Measurements from ENCODE around the gene FAHD2B.
"Not testable (repeated sequence)": the region's sequence is repeated elsewhere in the genome, so short reads cannot be mapped to it uniquely, and the experiment has no call there.

FAHD2B gene

GRCh38 chr2:97112320-97113049 lies 17.8 kb upstream of the FAHD2B start (continued):
- TF ChIP-seq PRDM10 (tag by site-specific recombination; IDR thresholded peaks at IDR 0.05) (0 out of 2 replicates have a peak, but pooled peaks have one; percentile 23), ZBTB8A (tag by site-specific recombination; IDR thresholded peaks at IDR 0.05) (peak; percentile 94), ZBTB20 (tag by site-specific recombination; IDR thresholded peaks at IDR 0.05) (0 out of 2 replicates have a peak, but pooled peaks have one; percentile 21)

GRCh38 chr2:97111246-97111645 lies 16.6 kb upstream of the FAHD2B start:
- CTCF ChIA-PET = interaction anchor here (1.1 to 3.0 kb wide), 4 partner anchors 158 to 510 kb away, joined by 3 to 23 read pairs (median 8); partner anchors contain the start of gene ANKRD39
- H3K36me3 ChIP-seq (ENCODE audit: control insufficient read depth in 2 of 2, insufficient read depth in 1 of 2, low read length in 2 of 2); H3K27ac ChIP-seq (ENCODE audit: extremely low read depth, low read depth, low read length); H3K4me1 ChIP-seq (ENCODE audit: control insufficient read depth, insufficient read depth, low read length); H3K9me3 ChIP-seq (ENCODE audit: control insufficient read depth, insufficient read depth, low read depth, low read length); POLR2A ChIA-PET; H3K4me3 ChIP-seq (ENCODE audit: low read depth, low read length): not testable (repeated sequence)

GRCh38 chr2:97106878-97107277 lies 12.2 kb upstream of the FAHD2B start:
- H3K36me3 ChIP-seq (ENCODE audit: control insufficient read depth in 2 of 2, insufficient read depth in 1 of 2, low read length in 2 of 2); H3K9me3 ChIP-seq (ENCODE audit: control insufficient read depth, insufficient read depth, low read depth, low read length); CTCF ChIA-PET; POLR2A ChIA-PET; H3K4me3 ChIP-seq (ENCODE audit: low read depth, low read length); H3K27ac ChIP-seq (ENCODE audit: extremely low read depth, low read depth, low read length); H3K4me1 ChIP-seq (ENCODE audit: control insufficient read depth, insufficient read depth, low read length): not testable (repeated sequence)
- peak; percentile 61; the same call in 1 of the 2 replicates for TF ChIP-seq ZNF146 (tag by site-specific recombination; IDR thresholded peaks at IDR 0.05)

- CTCF ChIA-PET; H3K27ac ChIP-seq (ENCODE audit: extremely low read depth, low read depth, low read length); H3K4me3 ChIP-seq (ENCODE audit: low read depth, low read length); POLR2A ChIA-PET; H3K9me3 ChIP-seq (ENCODE audit: control insufficient read depth, insufficient read depth, low read depth, low read length); H3K36me3 ChIP-seq (ENCODE audit: control insufficient read depth in 2 of 2, insufficient read depth in 1 of 2, low read length in 2 of 2); H3K4me1 ChIP-seq (ENCODE audit: control insufficient read depth, insufficient read depth, low read length): not testable (repeated sequence)
Observed at GRCh38 chr2:97098786-97099372, 4.2 kb upstream of the FAHD2B start.

- TF ChIP-seq ZSCAN5A (tag by site-specific recombination; IDR thresholded peaks at IDR 0.05) (no peak), ZNF16 (tag by site-specific recombination; IDR thresholded peaks at IDR 0.05; ENCODE audit: low read depth) (no peak), ZNF837 (tag by site-specific recombination; IDR thresholded peaks at IDR 0.05) (no peak), PRDM4 (tag by site-specific recombination; IDR thresholded peaks at IDR 0.05) (no peak), FEZF1 (tag by site-specific recombination; IDR thresholded peaks at IDR 0.05) (no peak), ZNF776 (tag by site-specific recombination; IDR thresholded peaks at IDR 0.05; ENCODE audit: borderline replicate concordance) (no peak), ZNF558 (tag by site-specific recombination; IDR thresholded peaks at IDR 0.05) (no peak), ZNF514 (tag by site-specific recombination; IDR thresholded peaks at IDR 0.05) (no peak)
- H3K36me3 ChIP-seq (ENCODE audit: control insufficient read depth in 2 of 2, insufficient read depth in 1 of 2, low read length in 2 of 2) = no peaks in the 10 kb centered on the region
- CTCF ChIA-PET = no interaction called here
- H3K4me1 ChIP-seq (ENCODE audit: control insufficient read depth, insufficient read depth, low read length) = no peaks in the 10 kb centered on the region
- POLR2A ChIA-PET = interaction anchor here (0.6 to 1.7 kb wide), 2 partner anchors 17 to 202 kb away, joined by 3 to 6 read pairs; no protein-coding TSS in a partner anchor
- H3K27ac ChIP-seq (ENCODE audit: extremely low read depth, low read depth, low read length) = no peak overlapping the region
- H3K9me3 ChIP-seq (ENCODE audit: control insufficient read depth, insufficient read depth, low read depth, low read length) = no peaks in the 10 kb centered on the region
- no peak overlapping the region for H3K4me3 ChIP-seq (ENCODE audit: low read depth, low read length)
Observed at GRCh38 chr2:97095661-97096060, 979 bp upstream of the FAHD2B start.

GRCh38 chr2:97093983-97094771 lies 505 bp downstream of the FAHD2B start:
- CTCF ChIA-PET; H3K36me3 ChIP-seq (ENCODE audit: control insufficient read depth in 2 of 2, insufficient read depth in 1 of 2, low read length in 2 of 2); H3K27ac ChIP-seq (ENCODE audit: extremely low read depth, low read depth, low read length); H3K9me3 ChIP-seq (ENCODE audit: control insufficient read depth, insufficient read depth, low read depth, low read length); H3K4me1 ChIP-seq (ENCODE audit: control insufficient read depth, insufficient read depth, low read length): not testable (repeated sequence)
- peak overlapping the region; percentile 32; the same call in 1 of the 2 replicates for H3K4me3 ChIP-seq (ENCODE audit: low read depth, low read length)
- POLR2A ChIA-PET = interaction anchor here (0.6 kb wide), 2 partner anchors 113 to 598 kb away, joined by 3 read pairs; no protein-coding TSS in a partner anchor

Measured in HEK293 (cell line).